RKO (cell line): ENCODE results near the gene DNA2.
"Not testable (repeated sequence)": the region's sequence is repeated elsewhere in the genome, so short reads cannot be mapped to it uniquely, and the experiment has no call there.

ENCODE experiments used
- DNase-seq: peaks from one replicate; pipeline ENCODE4 v3.0.0-alpha.2; 2016; ENCODE audit warnings: low spot score

DNA2 gene, protein sequence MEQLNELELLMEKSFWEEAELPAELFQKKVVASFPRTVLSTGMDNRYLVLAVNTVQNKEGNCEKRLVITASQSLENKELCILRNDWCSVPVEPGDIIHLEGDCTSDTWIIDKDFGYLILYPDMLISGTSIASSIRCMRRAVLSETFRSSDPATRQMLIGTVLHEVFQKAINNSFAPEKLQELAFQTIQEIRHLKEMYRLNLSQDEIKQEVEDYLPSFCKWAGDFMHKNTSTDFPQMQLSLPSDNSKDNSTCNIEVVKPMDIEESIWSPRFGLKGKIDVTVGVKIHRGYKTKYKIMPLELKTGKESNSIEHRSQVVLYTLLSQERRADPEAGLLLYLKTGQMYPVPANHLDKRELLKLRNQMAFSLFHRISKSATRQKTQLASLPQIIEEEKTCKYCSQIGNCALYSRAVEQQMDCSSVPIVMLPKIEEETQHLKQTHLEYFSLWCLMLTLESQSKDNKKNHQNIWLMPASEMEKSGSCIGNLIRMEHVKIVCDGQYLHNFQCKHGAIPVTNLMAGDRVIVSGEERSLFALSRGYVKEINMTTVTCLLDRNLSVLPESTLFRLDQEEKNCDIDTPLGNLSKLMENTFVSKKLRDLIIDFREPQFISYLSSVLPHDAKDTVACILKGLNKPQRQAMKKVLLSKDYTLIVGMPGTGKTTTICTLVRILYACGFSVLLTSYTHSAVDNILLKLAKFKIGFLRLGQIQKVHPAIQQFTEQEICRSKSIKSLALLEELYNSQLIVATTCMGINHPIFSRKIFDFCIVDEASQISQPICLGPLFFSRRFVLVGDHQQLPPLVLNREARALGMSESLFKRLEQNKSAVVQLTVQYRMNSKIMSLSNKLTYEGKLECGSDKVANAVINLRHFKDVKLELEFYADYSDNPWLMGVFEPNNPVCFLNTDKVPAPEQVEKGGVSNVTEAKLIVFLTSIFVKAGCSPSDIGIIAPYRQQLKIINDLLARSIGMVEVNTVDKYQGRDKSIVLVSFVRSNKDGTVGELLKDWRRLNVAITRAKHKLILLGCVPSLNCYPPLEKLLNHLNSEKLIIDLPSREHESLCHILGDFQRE

DNA sequence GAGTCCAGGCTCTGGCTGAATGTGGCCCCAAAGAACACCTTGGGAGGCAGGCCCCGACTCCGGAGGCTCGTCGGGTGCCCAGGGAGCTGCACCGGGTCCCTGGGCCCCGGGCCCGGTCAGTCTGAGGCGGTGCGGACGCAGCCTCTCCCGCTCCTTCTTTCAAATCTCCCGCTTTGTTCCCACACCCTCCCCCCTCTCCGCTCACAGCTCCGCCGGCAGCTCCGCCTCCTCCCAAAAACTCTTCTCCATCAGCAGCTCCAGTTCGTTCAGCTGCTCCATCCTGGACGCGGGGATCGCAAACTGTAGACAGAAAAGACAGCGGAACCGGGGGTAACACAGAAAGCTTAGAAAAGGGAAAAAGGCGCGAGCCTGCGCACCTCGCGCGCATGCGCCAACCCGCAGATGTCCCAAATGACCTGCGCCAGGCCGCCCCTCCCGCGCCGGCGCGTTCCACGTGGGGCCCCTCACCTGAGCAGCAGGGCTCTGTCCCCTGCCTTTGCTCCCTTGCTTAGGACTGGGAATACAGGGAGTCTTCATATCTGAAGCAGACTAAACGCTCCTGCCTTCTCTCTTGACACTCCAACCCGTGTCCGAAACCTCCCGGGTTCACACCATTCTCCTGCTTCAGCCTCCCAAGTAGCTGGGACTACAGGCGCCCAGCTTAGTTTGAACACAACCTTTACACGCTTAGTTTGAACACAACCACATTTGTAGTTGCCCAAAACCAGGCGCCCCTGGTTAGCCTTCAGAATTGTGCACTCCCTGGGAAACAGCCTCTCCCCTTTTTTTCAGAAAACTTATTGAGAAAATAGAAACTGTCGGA, at the start of gene DNA2:
DNA2 (minus strand) TSS at position 388 of the 823 bp plus-strand sequence; CDS start at position 279, 109 bp downstream.
- peak; percentile 90 for DNase-seq

DNA sequence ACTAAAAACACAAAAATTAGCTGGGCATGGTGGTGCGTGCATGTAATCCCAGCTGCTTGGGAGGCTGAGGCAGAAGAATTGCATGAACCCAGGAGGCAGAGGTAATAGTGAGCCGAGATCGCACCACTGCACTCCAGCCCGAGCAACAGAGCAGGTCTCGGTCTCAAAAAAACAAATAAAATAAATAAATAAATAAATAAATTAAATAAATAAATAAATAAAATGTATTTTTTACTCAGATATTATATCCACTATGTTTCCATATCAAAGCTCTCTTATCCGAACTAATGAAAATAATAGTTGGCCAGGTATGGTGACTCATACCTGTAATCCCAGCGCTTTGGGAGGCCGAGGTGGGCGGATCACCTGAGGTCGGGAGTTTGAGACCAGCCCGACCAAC, 46.8 kb upstream of the DNA2 start:
- DNase-seq: not testable (repeated sequence)

DNA sequence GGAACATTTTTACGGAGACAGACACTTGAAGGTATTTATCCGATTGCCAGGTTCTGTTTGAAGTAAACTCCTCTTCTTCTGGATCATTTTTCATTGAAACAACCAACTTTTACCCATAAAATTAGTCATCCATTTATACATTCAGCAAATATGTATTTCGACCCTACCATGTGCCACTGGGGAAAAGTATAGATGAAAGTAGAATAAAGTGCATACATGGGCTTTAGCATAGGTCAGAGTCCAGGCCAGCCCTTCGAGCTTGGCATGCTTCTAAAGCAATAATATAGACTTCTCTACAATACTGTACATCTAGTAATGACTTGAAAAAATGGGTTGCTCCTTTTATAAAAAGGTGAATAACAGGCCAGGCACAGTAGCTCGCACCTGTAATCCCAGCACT, 45.4 kb upstream of the DNA2 start:
- no peak for DNase-seq

DNA sequence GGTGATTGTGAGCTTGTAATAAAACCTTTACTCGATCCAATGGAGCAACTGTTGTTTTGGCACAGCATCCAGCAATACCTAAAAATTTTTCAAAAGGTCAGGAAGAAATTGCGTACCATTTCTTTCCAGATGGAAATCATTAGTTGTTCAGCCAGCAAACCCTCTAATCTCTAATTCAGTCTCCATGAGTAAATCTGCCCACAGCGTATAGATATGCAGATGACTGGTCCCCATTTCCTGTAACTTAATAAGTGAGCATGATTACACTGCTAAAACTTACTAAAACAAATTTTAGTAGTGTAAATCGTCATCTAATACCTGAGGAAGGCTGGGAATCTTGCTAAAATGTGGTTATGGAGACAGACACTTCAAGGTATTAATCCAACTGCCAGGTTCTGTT, 45.0 kb upstream of the DNA2 start:
- DNase-seq: no peak

DNA sequence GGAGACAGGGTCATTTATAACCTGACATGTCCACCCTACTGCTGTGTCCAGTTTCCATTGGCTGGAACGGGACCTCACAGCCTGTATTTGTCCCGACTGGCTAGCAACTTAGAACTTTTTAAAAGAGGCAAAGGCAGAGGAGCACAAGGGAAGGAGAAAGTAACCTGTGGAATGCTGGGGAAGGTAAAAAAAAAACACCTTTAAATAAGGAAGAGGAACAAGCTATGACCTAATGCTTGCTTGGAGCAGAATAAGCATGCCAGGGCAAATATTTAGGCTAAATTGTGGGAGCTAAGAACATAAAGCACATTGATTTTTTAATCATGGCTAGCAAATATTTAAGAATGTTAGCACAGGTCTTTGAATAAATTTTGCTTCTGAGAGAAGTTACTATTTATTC, 44.4 kb upstream of the DNA2 start:
- not testable (repeated sequence) for DNase-seq

DNA sequence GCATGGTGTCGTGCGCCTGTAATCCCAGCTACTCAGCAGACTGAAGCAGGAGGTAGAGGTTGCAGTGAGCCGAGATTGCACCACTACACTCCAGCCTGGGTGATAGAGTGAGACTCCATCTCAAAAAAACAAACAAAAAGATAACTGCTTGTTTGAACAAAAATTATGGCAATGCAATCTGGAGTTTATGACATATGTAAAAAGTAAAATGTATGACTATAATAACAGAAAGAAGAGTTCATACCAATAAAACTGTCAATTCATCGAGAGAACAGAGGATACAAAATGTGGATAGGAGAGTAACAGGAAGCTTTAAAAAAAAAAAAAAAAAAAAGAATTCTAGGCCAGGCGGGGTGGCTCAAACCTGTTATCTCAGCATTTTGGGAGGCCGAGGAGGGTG, 36.3 kb upstream of the DNA2 start:
- no peak for DNase-seq

DNA sequence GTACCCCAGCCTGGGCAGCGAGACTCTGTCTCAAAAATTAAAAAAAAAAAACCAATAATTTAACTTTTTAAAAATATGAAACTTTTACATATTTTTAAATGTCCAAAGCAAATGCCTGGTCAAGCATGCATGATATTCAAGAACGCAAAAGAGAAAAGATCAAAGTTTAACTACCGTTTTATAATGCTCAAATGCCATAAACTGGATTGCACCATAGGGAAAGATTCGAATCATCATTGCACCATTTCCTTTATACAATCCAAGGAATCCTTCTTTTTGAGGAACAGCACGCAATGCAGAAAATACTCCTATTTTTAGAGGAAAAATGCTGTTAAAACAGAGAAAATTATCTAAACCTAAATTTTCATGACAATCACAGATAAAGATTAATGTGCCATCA, 34.6 kb upstream of the DNA2 start:
- no peak for DNase-seq

DNA sequence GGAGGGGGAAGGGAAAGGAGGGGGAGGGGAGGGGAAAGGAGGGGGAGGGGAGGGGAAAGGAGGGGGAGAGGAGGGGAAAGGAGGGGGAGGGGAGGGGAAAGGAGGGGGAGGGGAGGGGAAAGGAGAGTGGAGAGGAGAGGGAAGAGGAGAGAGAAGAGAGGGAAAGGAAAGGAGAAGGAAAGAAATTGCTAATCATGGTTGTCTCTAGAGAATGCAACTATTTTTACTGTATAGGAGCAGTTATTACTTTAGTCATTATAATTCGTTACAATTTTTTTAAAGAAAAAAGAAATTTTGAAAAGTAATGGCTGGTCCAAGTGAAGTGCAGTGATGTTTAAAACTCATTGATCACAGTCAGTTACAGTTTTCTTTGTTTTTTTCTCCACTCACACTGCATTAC, 31.1 kb upstream of the DNA2 start:
- no peak for DNase-seq

DNA sequence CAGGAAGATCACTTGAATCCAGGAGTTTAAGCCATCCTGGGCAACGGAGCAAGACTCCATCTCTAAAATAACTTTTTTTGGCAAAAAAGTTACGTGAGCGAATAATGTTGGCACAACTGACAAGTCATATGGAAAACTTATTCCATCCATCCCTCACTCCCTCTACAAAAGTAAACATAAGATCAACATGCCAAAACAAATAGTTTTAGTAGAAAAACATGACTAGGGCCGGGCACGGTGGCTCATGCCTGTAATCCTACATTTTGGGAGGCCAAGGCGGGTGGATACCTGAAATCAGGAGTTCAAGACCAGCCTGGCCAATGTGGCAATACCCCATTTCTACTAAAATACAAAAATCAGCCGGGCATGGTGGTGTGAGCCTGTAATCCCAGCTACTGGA, 29.9 kb upstream of the DNA2 start:
- no peak for DNase-seq

DNA sequence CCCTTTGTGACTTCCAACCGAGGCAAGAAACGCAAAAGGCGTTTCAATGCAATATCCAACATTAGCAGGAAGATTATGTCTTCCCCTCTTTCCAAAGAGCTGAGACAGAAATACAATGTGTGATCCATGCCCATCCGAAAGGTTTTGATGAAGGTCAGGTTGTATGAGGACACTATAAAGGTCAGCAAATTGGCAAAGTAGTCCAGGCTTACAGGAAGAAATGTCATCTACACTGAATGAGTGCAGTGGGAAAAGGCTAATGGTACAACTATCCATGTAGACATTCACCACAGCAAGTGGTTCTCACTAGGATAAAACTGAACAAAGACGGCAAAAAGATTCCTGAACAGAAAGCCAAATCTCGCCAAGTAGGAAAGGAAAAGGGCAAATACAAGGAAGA, 27.8 kb upstream of the DNA2 start:
- no peak for DNase-seq

DNA sequence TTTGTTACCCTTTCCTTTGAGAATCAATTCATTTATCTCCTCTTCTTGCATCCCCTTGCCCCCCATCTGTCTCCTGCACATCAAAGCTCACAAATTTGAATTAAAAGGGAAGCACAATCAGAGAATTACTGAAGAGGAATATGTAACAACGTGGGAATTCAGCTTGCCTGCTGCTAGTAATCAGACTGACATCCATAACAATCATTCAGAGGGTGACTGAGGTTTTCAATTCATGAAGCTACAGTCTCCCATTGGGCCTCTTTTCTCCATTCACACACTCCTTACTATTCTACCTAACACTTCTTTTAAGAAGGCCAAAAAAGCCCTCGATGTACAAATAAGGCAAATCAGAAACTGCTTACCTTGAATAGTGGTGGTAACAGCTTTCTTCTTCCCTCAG, 24.3 kb upstream of the DNA2 start:
- no peak for DNase-seq

DNA sequence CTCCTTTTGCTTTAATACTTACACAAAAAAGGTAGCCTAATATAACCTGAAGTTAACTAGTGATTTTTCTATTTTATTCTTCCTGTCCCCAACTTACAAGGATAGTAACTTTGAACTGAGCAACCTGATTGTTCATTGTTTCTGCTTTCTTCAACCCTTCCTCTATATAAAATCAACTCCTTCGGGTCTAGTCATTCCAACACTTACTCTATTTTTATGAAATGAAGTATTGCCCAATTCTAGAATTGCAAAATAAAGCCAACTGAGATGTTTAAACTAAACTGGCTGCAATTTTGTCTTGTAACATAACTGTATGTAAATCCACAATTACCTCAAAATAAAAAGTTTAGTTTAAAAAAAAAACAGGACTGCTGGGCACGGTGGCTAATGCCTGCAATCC, 20.3 kb upstream of the DNA2 start:
- DNase-seq: no peak

DNA sequence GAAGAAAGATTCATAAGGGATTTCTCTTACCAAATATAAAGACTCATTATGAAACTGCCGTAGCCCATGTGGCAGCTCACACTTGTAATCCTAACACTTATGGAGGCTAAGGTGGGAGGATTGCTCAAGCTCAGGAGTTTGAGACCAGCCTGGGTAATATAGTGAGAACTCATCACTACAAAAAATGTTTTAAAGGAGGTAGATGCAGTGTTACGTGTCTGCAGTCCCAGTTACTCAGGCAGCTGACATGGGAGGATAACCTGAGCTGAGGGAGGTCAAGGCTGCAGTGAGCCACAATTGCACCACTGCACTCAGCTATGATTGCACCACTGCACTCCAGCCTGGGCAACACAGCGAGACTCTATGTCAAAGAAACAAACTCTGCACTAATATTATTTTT, 18.1 kb upstream of the DNA2 start:
- DNase-seq: no peak

DNA sequence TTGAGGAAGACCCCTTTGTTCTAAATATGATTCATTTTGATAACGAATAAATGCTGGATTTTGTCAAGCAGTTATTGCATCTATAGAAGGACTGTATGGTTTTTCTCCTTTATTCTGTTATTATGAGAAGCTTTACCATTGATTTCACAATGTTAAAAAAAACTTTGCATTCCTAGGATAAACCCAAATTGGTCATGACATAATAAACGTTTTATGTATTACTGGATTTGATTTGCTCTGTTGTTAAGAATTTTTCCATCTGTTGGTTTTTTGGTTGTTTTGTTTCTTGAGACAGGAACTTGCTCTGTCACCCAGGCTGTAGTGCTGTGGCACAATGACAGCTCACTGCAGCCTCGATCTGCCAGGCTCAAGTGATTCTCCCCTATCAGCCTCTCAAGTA, 2.2 kb upstream of the DNA2 start:
- DNase-seq: no peak

DNA sequence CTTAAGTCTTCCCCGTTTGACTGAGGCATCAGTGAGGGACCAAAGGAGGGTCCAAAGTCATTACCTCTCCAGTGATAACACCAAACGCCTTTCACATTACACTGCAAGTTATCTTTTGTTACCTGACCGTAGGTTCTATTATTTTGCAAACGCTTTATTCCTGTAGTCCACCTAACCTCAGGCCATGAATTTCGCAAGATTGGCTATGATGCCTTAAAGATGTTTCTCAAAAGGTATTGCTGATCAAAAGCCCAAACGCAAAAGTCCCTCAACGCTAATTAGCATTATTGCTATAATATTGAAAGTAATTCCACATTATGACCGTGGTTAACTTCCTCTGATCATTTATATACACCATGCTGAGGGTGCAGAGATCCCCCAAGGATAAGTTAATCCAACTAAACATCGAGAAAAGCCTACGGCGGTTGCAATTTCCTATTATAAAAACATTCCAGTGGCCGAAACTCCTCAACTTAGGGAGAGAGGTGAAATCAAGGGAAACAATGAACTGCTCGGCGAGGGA, 649 bp downstream of the DNA2 start:
- peak; percentile 16 for DNase-seq

DNA sequence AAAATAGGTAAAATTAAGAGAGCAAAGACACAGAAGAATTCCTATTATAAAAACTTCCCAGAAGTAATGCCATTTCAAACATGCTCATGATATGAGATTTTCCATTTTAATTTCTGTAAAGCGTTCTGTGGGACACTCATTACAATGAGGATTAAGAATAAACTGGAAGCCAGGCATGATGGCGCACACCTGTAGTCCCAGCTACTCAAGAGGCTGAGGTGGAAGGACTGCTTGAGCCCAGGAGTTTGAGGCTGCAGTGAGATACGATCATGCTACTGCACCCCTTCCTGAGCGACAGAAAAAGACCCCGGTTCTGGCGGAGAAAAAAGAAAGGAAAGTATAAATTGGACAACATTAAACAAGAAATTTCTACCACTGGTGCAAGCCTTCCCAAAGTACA, 1.5 kb downstream of the DNA2 start:
- no peak for DNase-seq

DNA sequence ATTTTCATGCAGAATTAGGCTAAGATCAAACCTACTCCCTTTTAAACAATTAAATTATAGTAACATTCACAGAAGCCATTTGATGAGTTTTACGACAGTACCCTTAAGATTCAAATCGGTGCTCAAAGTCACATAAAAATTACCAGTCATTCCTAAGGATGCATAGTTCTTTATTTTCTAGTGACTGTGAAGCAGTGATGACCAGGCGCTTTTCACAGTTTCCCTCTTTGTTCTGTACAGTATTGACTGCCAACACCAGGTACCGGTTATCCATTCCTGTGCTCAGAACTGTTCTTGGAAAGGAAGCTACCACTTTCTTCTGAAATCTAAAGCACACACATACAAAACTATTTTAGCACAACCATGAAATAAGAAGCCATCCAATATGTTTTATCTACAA, 1.9 kb downstream of the DNA2 start:
- DNase-seq: no peak

DNA sequence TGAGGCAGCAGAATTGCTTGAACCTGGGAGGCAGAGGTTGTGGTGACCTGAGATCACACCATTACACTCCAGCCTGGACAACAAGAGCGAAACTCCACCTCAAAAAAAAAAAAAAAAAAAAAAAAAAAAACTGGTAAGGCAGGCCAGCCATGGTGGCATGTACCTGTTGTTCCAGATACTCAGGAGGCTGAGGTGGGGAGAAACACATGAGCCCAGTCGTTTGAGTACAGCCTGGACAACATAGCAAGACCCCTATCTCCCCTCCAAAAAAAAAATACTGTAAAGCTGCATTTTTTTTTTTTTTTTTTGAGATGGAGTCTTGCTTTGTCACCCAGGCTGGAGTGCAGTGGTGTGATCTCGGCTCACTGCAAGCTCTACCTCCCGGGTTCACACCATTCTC, 7.0 kb downstream of the DNA2 start:
- not testable (repeated sequence) for DNase-seq

DNA sequence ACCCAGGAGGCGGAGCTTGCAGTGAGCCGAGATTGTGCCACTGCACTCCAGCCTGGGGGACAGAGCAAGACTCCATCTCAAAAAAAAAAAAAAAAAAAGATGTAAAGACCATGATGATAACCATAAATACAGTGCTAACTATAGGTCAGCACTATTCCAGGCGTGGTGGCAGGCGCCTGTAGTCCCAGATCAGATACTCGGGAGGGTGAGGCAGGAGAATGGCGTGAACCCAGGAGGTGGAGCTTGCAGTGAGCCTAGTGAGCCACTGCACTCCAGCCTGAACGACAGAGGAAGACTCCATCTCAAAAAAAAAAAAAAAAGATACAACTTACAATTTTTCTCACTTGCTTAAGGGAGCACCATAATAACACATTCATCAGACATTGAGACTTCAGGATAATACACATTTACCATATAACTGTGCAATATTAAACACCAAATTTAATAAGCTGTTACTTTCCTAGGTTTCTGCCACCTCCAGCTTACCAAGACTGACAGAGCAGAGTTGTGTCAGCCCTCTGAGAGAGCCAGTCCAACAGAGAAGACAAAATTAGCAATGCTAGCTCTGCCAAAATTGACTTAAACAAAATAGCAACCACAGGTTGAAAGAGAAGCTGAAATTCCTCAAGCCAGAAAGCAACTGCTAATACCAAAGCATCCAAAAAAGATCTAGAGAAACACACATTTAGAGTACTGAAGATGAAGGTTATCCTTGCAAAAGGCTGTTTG, 8.2 kb downstream of the DNA2 start:
- no peak for DNase-seq

DNA sequence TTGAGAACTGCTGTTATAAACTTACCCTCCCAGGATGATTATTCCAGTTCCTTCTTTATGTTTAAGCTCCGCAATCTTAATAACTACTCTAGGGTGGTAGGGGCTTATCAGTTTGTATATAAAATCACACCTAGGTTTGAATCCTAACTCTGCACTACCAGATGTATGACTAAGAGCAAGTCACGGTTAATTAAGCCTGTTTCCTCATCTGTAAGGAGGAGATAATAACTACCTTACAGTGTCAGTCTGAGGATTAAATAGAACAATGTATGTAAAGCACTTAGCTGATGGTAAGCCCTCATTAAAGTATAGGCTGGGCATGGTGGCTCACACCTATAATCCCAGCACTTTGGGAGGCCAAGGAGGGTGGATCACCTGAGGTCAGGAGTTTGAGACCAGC, 9.2 kb downstream of the DNA2 start:
- DNase-seq: no peak

DNA sequence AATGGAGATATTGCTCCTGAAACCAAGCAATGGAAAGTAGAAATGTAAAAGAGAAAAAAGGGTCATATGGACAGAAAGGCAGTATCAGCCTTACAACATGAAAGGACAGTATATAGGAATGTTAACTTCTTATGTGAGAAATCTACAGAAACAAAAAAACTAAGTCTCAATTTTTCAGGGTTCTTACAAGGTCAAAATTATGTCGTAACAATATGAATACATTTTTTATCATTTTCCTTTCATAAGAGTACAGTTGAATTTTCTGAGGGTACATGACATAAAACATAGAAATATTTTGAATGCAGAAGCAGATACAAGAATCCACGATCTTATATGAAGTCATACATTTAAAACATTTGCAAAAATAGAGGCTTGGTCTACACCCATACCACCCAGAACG, 10.7 kb downstream of the DNA2 start:
- DNase-seq: no peak
